Endothelial cell of umbilical vein (primary cell): ENCODE results near the gene TCAP. TPM values are rescaled to one million over a fixed set of nuclear protein-coding genes. Genes with fewer than 3 reads are reported as not detected.

ENCODE experiments used
- BruUV-seq: library from RNA; stranded (reverse); fragments of 400-500 nt; replicated peaks from 2 replicates; lab custom pipeline; 2021; lab: Mats Ljungman, UMichigan
- CTCF ChIA-PET: fragments of 300-600, 350-600 bp; sonication (Branson Sonifier 250); formaldehyde crosslinking; loops from one replicate; lab custom pipeline; 2021; ENCODE audit warnings: antibody characterized with exemption, inconsistent platforms; lab: Charles Lee
- POLR2A ChIA-PET: fragments of 300-600, 350-600 bp; sonication (Branson Sonifier 250); formaldehyde crosslinking; loops from one replicate; lab custom pipeline; 2021; ENCODE audit warnings: antibody characterized with exemption, inconsistent platforms; lab: Charles Lee
- DNase-seq: peaks from one replicate; pipeline ENCODE4 v3.0.0-alpha.2; 2011; ENCODE audit warnings: low read depth, low spot score
- FAIRE-seq: peaks from 2 replicates; lab custom pipeline; 2011; peaks lifted over from hg19 to GRCh38; lab: Jason Lieb, UNC
- H2AFZ ChIP-seq: 2 replicates; pipeline ENCODE4 v1.6.0; 2012; ENCODE audit warnings: low read depth, low read length, control low read depth, inconsistent platforms
- H3K27ac ChIP-seq: 2 replicates; pipeline ENCODE4 v1.5.1; 2011; ENCODE audit warnings: low read depth, mild to moderate bottlenecking, control low read depth, low read length, moderate library complexity; ENCODE audit not compliant: insufficient read depth
- H3K27me3 ChIP-seq, 2 experiments: 2 replicates each; pipeline versions ENCODE4 v1.6.0 to v1.6.1; 2011; ENCODE audit warnings: low read length in 2 of 2, mixed read lengths in 1 of 2; ENCODE audit not compliant: control insufficient read depth in 2 of 2, insufficient read depth in 2 of 2
- H3K36me3 ChIP-seq, 2 experiments: 2 replicates in 1 of 2; 3 replicates in 1 of 2; pipeline ENCODE4 v1.5.1; 2011; ENCODE audit warnings: low read length in 2 of 2, mild to moderate bottlenecking in 1 of 2, moderate library complexity in 1 of 2; ENCODE audit not compliant: control insufficient read depth in 2 of 2, insufficient read depth in 2 of 2; ENCODE audit errors: extremely low read depth in 1 of 2
- H3K4me1 ChIP-seq: 3 replicates; pipeline ENCODE4 v1.5.1; 2011; ENCODE audit warnings: mild to moderate bottlenecking, low read length; ENCODE audit not compliant: control insufficient read depth, insufficient read depth; ENCODE audit errors: extremely low read depth
- H3K4me2 ChIP-seq: 2 replicates; pipeline ENCODE4 v1.6.1; 2011; ENCODE audit warnings: low read length, control low read depth, mixed read lengths; ENCODE audit not compliant: insufficient read depth
- H3K4me3 ChIP-seq, 3 experiments: fragments of 200-600 bp in 1 of 3; sonication (generic), shearing (Covaris generic) in 1 of 3; replicated peaks in 1 of 3; 2 replicates each; pipeline ENCODE4 v1.5.1; 2011 to 2016; ENCODE audit warnings: control low read depth in 3 of 3, low read length in 3 of 3, mild to moderate bottlenecking in 2 of 3, inconsistent platforms in 1 of 3, low read depth in 1 of 3, moderate library complexity in 1 of 3; ENCODE audit not compliant: insufficient read depth in 1 of 3
- H3K79me2 ChIP-seq: 2 replicates; pipeline ENCODE4 v1.6.0; 2012; ENCODE audit warnings: low read length, inconsistent platforms; ENCODE audit not compliant: control insufficient read depth, insufficient read depth
- H3K9ac ChIP-seq: replicated peaks from 2 replicates; pipeline ENCODE3; 2011; ENCODE audit warnings: low read length, control low read depth; ENCODE audit not compliant: insufficient read depth; ENCODE audit errors: extremely low read depth
- H3K9me1 ChIP-seq: replicated peaks from 3 replicates; pipeline ENCODE4 v1.6.0; 2011; ENCODE audit warnings: mild to moderate bottlenecking, low read length; ENCODE audit not compliant: control insufficient read depth, insufficient read depth; ENCODE audit errors: extremely low read depth
- H3K9me3 ChIP-seq: replicated peaks from 2 replicates; pipeline ENCODE4 v1.5.1; 2012; ENCODE audit warnings: low read length, inconsistent platforms; ENCODE audit not compliant: control insufficient read depth, insufficient read depth
- H4K20me1 ChIP-seq: replicated peaks from 2 replicates; pipeline ENCODE3; 2011; ENCODE audit warnings: mild to moderate bottlenecking, low read length; ENCODE audit not compliant: control insufficient read depth, insufficient read depth; ENCODE audit errors: extremely low read depth
- EZH2 ChIP-seq: IDR thresholded peaks from 2 replicates; pipeline ENCODE4 v1.6.1; 2012; ENCODE audit warnings: borderline replicate concordance, low read depth, mild to moderate bottlenecking, moderate library complexity, low read length, inconsistent platforms; ENCODE audit not compliant: severe bottlenecking
- FOS ChIP-seq: IDR thresholded peaks from 2 replicates; pipeline ENCODE4 v1.6.1; 2011; ENCODE audit warnings: mild to moderate bottlenecking, low read length, moderate library complexity, borderline replicate concordance; ENCODE audit not compliant: insufficient read depth
- GATA2 ChIP-seq: IDR thresholded peaks from 2 replicates; pipeline ENCODE4 v1.7.0; 2011; ENCODE audit warnings: low read depth, mild to moderate bottlenecking, moderate library complexity, mixed read lengths, low read length; ENCODE audit not compliant: insufficient read length, insufficient read depth
- JUN ChIP-seq: IDR thresholded peaks from 2 replicates; pipeline ENCODE4 v1.6.1; 2011; ENCODE audit warnings: borderline replicate concordance, low read depth; ENCODE audit not compliant: insufficient read length, insufficient read depth
- MYC ChIP-seq: IDR thresholded peaks from one replicate; pipeline ENCODE4 v1.6.1; 2011; ENCODE audit warnings: mild to moderate bottlenecking, low read depth, low read length
- POLR2A ChIP-seq: IDR thresholded peaks from 2 replicates; pipeline ENCODE4 v1.6.1; 2012; ENCODE audit warnings: low read depth, mild to moderate bottlenecking, control low read depth, low read length
- POLR2AphosphoS5 ChIP-seq: IDR thresholded peaks from 2 replicates; pipeline ENCODE4 v1.6.1; 2012; ENCODE audit warnings: low read depth, mild to moderate bottlenecking, control low read depth, low read length, moderate library complexity; ENCODE audit not compliant: insufficient read depth
- dilution Hi-C: fragments of 300-500 bp; cut with MboI; formaldehyde crosslinking; loops from one replicate; pipeline ENCODE4 v1.15.0; 2019; ENCODE audit warnings: low sequenced_read_pairs; ENCODE audit not compliant: extremely low pct_ligation_motif_present
- intact Hi-C: fragments of 100-400 bp; cut with micrococcal nuclease; formaldehyde crosslinking; loops from one replicate; pipeline ENCODE4 v1.10.0; 2022
- polyA plus RNA-seq, 4 experiments: library from polyadenylated mRNA; depleted of rRNA in 3 of 4; stranded (reverse) in 3 of 4; unstranded in 1 of 4; fragments of >200 nt; gene quantifications; 2 replicates each; pipeline versions ENCODE4 v1.2.1 to v1.2.3, GENCODE V29; 2011 to 2012; ENCODE audit warnings: missing spikeins in 1 of 4
- total RNA-seq: library from RNA; stranded (reverse); gene quantifications from 2 replicates; pipeline ENCODE4 v1.2.3, GENCODE V29; 2021
- TF ChIP-seq, protein P1 (sequence below): IDR thresholded peaks from 2 replicates; pipeline ENCODE4 v1.6.1; 2011; ENCODE audit not compliant: insufficient read depth, insufficient read length
- TF ChIP-seq, protein P2 (sequence below), 2 donors: IDR thresholded peaks; 1 replicate in 1 of 2; 2 replicates in 1 of 2; pipeline ENCODE4 v1.5.1; 2011; ENCODE audit warnings: low read length in 2 of 2, mild to moderate bottlenecking in 2 of 2, moderate library complexity in 2 of 2, control low read depth in 1 of 2, inconsistent platforms in 1 of 2, low read depth in 1 of 2; ENCODE audit not compliant: insufficient read depth in 1 of 2; ENCODE audit errors: extremely low read depth in 1 of 2

The TCAP gene
- total and polyA plus RNA-seq, 2 donors (not counting 3 experiments of a cell fraction or from before 2014, with no cell fraction given) = 0.51 to 0.93 TPM

DNA sequence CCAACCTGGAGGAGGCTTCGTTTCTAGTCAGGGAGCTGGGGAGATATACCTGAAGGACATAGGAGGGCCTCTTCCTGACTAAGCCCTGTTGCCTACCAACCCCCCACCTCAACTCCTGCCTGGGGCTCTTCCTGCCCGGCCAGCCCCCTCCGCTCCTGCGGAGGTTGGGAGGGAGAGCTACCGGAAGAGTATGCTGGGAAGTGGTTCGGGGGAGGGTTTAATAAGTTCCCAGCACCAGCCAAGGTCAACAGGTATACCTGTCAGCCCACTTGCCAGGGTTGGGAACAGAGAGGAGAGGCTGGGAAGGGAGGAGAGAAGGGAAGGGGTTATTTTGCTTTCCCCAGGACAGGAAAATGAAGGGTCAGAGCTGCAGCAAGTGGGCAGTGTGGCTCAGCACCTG is 33.7 kb upstream of the TCAP start:
- H3K36me3 ChIP-seq = no peaks in the 10 kb centered on the region
- no peak overlapping the region for H2AFZ ChIP-seq
- no peak overlapping the region for H3K27ac ChIP-seq
- peaks cover 1% of the 10 kb centered on the region for H3K4me1 ChIP-seq
- no peaks in the 10 kb centered on the region for H3K9me1 ChIP-seq
- intact Hi-C loops (no loop called here), dilution Hi-C loops (loop anchor here (10.0 kb wide), 1 partner anchor 113 kb away; no protein-coding TSS in a partner anchor)
- DNase-seq = no peak
- CTCF ChIA-PET = interaction anchor here (0.7 to 6.4 kb wide), 4 partner anchors 7 to 129 kb away, joined by 3 to 141 read pairs (median 66); no protein-coding TSS in a partner anchor
- TF ChIP-seq, protein P1, sequence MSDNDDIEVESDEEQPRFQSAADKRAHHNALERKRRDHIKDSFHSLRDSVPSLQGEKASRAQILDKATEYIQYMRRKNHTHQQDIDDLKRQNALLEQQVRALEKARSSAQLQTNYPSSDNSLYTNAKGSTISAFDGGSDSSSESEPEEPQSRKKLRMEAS = no peak
- no peak for TF ChIP-seq POLR2A
- no peak for TF ChIP-seq FOS
- no peak for TF ChIP-seq EZH2
- no peak for TF ChIP-seq JUN
- TF ChIP-seq POLR2AphosphoS5 = no peak
- no peak for TF ChIP-seq MYC
- TF ChIP-seq, protein P2, sequence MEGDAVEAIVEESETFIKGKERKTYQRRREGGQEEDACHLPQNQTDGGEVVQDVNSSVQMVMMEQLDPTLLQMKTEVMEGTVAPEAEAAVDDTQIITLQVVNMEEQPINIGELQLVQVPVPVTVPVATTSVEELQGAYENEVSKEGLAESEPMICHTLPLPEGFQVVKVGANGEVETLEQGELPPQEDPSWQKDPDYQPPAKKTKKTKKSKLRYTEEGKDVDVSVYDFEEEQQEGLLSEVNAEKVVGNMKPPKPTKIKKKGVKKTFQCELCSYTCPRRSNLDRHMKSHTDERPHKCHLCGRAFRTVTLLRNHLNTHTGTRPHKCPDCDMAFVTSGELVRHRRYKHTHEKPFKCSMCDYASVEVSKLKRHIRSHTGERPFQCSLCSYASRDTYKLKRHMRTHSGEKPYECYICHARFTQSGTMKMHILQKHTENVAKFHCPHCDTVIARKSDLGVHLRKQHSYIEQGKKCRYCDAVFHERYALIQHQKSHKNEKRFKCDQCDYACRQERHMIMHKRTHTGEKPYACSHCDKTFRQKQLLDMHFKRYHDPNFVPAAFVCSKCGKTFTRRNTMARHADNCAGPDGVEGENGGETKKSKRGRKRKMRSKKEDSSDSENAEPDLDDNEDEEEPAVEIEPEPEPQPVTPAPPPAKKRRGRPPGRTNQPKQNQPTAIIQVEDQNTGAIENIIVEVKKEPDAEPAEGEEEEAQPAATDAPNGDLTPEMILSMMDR (IDR thresholded peaks at IDR 0.05; ENCODE audit: extremely low read depth in 1 of 2, insufficient read depth in 1 of 2, low read depth in 1 of 2, low read length in 2 of 2) = no peak
- no peak for TF ChIP-seq GATA2
- FAIRE-seq = no peak
- H3K27me3 ChIP-seq = peaks cover 38 to 46% of the 10 kb centered on the region in 2 experiments
- H3K4me3 ChIP-seq = no peak overlapping the region
- H3K9me3 ChIP-seq = no peaks in the 10 kb centered on the region
- H3K79me2 ChIP-seq = no peaks in the 10 kb centered on the region
- POLR2A ChIA-PET = no interaction called here
- BruUV-seq = no TSS peak
- H3K4me2 ChIP-seq = no peak overlapping the region
- no peaks in the 10 kb centered on the region for H4K20me1 ChIP-seq
- H3K9ac ChIP-seq = no peak overlapping the region
